ENCODE results near the gene HOMER3.

GRCh38 chr19:18966307-18966706 is 25.3 kb upstream of the HOMER3 start:
- TF ChIP-seq POLR2A (IDR thresholded peaks at IDR 0.05; ENCODE audit: low read depth, low read length): no peak
- no peak for TF ChIP-seq CHD2 (IDR thresholded peaks at IDR 0.05; ENCODE audit: borderline replicate concordance, low read depth, low read length)

All from GM12878 (cell line).